GM19372 (cell line): Measurements from ENCODE around the gene EEF1A2.

Source experiments
- ATAC-seq: cut with Tn5 transposase; IDR thresholded peaks from one replicate; pipeline ENCODE4 v1.9.1; 2021; ENCODE audit warnings: mild to moderate bottlenecking, low read depth, moderate library complexity; ENCODE audit not compliant: unreplicated experiment

Gene EEF1A2

DNA sequence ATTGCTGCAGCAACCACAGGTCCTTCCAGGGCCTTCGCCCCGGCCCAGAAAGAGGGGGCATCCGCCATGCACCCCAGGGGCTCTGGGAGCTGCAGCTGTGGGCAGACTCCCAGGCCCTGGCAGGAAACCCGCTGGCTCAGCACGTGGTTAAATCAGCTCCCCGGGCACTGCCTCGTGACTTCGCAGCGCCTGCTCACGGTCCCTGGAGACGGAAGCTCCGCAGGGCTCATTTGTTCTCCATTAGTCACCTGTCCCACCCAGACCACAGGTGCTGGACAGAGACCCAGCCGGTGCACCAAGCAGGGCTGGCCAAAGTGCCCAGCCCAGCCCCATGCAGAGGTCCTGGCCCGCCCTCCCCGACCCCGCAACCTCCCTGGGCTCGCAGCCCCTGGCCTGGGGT, 41.1 kb downstream of the EEF1A2 start:
- no peak for ATAC-seq

DNA sequence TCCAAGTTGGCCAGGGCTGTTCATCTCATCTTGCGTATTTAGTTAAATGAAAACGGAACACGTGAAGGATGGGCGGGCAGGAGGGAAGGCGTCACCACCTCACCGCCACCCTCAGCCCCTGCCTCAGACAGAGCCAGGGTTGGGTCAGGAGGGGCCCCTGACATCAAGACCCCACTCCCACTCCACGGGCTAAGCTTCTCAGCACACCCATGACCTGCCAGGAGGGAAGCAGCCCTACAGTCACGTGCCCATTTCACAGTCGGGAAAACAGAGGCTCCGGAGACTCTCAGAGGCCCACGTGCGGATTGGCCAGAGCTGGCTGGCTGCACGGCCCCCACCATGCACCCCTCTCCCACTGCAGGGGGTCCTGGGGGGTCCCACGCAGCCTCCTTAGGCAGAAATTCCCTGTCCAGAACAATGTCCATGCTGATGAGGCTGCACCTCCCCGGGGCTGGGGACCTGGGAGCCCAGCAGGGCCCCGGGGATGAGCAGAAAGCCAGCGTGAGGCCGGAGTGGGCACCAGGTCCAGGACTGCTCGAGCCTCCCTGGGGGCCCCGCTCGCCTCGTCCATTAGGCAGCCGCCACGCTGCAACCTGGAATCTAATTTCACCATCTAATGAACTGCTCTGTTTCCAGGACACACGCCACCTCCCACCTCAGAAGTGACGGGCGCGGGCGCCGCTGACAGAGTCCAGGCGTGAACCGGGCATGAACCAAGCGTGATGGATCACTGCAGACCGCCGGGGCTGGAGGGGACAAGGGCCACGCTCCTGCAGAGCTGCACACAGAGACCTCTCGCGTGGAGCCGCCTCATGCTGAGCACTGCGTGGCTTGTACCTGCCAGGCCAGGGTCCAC, 42.2 kb downstream of the EEF1A2 start:
- ATAC-seq = no peak

DNA sequence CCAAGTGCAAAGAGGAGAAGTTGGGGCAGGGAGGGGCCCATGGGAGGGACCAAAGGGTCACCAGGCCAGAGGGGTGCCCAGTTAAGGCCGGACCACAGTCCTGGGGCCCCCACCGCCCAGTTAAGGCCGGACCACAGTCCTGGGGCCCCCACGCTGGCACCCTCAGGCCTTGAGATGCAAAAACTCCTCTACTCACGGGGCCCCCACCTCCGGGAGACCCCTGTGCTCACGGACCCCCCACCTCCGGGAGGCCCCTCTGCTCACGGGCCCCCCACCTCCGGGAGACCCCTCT, 43.4 kb downstream of the EEF1A2 start:
- ATAC-seq = no peak

DNA sequence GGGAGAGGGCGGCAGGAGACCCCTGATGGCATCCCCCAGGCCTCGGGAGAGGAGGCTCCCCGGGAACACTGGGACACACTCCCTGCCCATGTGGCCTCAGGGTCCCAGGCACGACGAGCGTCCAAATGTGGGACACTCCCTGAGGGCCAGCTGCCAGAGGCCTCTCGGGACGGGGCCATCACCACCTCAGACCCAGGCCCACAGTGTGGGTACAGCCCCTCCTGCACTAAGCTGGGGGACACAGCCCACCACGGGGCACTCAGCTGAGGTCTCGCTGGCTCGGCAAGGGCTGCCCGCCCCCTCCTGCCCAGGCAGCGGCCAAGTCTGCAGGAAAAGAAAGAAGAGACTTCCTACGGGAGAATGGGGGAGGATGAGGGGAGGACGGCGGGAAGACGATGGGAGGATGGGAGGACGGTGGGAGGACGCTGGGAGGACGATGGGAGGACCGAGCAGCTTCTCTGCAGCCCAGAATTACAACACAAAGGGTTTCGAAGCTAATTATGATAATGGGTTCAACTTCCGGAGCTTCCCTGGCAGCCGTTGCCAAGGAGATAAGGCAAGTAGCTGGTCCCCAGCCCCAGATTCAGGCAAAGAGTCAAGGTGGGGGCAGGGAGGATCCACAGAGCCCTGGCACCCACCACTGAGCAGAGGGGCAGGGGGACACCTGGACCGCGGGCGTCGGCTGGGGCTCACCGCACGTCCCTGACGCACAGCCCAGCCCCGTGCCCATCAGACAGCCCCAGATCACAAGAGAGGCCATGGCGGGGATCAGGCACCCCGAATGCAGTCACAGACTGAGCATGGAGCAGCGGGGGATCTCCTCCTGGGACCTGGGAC, 43.9 kb downstream of the EEF1A2 start:
- no peak for ATAC-seq

DNA sequence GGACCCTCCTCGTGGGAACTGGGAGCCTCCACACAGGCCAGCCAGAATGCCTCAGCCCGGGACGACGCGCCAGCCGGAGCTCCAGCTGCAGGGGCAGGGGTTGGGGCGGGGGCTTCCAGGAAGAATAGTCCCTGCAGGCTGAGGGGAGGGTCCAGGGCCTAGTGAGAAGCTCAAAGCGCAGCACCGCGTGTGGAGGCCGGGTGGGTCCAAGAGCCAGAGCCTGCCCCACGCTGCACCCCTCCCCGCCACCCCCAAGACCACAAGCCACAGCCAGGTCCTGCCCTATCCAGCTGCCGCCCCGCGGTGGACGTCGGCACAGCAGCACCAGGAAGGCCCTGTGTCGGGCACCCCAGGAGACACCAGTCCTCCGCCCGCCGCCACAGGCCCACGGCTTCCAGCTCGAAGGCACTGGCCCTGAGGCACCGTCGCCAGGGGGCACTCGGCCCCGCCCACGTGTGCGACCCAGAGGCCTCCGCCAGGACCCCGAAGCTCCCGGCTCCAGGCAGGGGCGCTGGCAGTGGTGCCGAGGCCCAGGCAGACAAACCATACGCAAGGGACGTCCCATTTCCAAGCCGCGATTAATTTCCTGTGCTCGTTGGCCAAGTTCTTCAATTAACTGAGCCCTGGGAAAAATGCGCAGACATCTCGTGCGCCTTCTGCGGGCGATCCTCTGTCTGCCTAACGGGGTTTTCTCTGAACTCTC, 45.9 kb downstream of the EEF1A2 start:
- no peak for ATAC-seq

DNA sequence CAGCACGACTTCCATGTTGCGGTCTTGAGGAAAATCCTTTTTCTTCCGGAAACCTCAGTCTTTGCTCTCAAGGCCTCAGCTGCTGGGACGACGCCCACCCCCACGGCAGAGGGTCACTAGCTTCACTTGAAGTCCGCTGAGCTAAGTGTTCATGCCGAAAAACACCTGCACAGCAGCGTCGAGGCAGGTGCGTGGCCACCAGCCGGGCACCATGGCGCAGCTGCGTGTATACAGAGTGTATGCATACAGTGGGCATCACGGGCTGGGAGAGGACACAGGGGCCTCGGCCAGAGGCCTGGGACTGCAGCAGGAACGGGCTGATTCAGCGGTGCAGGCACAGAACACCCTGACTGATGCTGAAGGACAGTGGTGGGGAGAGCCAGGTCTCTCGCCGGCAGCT, 46.5 kb downstream of the EEF1A2 start:
- ATAC-seq = no peak

- no peak for ATAC-seq
Observed at GRCh38 chr20:63451821-63452220, 47.1 kb downstream of the EEF1A2 start.

GRCh38 chr20:63449796-63450730, 48.8 kb downstream of the EEF1A2 start:
- ATAC-seq = no peak

GRCh38 chr20:63449025-63449424, 49.9 kb downstream of the EEF1A2 start:
- ATAC-seq = no peak

- ATAC-seq = no peak
Observed at GRCh38 chr20:63448031-63448430, 50.9 kb downstream of the EEF1A2 start.

DNA sequence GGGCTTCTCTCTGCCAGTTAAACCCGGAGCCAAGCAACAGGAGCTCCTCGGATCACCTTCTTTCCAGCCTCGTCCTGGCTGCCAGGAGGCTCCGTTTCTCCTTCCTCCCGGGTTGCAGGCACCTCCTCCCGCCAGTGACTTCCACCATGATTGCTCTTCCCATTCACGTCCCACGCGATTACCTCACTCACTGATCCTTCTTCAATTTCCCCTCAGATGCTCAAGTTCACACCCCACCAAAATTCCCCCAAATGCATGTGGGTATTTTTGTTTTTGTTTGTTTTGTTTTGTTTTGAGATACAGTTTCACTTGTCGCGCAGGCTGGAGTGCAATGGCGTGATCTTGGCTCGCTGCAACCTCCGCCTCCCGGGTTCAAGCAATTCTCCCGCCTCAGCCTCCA, 51.6 kb downstream of the EEF1A2 start:
- ATAC-seq = no peak

DNA sequence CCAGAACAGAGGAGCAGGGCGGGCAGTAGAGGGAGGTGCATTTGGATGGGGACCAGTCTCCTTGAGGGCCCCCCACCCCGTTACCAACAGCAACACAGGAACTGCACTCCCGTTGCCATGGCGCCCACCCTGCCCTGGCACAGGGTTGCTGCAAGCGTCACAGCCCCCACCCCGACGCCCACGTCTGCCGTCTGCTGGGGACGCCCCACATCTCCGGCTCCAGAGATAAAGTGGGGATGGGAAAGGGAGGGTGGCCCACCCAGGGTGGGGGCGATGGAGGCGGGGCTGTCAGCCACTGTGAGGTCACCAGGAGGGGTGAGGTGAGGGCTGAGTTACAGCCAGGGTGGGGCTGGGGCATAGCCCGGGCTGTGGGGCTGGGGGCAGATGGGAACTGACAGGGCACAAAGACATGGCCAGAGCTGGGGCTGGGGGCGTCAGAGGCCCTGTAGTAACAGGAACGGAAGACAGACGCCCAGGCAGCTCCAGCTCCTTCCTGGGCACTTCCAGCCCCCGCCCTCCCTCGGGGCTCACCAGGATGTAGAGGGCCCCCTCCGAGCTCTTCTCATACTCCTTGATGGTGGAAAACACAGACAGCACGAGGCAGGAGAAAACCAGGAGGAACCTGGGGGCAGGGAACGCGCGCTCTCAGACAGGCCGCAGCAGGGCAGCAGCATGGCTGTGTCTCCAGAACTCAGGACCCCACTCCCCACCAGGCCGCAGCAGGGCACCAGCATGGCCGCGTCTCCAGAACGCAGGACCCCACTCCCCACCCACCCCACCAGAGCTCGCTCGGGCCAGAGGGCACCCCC, 52.5 kb downstream of the EEF1A2 start:
- no peak for ATAC-seq

GRCh38 chr20:63445075-63445734, 53.7 kb downstream of the EEF1A2 start:
- ATAC-seq = no peak

- no peak for ATAC-seq
Observed at GRCh38 chr20:63444548-63444947, 54.3 kb downstream of the EEF1A2 start.

- no peak for ATAC-seq
Observed at GRCh38 chr20:63443606-63444395, 55.1 kb downstream of the EEF1A2 start.

DNA sequence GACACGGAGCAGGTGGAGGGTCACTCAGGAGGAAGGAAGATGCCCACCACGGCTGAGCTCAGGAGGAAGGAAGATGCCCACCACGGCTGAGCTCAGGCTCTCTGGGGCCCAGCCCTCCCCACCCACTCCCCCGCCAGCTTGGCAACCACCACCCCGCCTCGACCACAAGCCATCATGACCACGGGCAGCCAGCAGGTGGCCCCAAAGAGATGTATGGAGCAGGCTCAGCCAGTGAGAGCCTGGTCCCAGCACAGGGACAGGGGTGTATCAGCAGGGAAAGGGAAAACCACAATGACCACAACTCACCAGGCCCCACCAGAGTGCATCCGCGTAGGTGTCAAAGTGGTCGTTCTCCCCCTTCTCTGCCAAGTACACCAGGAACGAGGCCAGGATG, 56.8 kb downstream of the EEF1A2 start:
- no peak for ATAC-seq

DNA sequence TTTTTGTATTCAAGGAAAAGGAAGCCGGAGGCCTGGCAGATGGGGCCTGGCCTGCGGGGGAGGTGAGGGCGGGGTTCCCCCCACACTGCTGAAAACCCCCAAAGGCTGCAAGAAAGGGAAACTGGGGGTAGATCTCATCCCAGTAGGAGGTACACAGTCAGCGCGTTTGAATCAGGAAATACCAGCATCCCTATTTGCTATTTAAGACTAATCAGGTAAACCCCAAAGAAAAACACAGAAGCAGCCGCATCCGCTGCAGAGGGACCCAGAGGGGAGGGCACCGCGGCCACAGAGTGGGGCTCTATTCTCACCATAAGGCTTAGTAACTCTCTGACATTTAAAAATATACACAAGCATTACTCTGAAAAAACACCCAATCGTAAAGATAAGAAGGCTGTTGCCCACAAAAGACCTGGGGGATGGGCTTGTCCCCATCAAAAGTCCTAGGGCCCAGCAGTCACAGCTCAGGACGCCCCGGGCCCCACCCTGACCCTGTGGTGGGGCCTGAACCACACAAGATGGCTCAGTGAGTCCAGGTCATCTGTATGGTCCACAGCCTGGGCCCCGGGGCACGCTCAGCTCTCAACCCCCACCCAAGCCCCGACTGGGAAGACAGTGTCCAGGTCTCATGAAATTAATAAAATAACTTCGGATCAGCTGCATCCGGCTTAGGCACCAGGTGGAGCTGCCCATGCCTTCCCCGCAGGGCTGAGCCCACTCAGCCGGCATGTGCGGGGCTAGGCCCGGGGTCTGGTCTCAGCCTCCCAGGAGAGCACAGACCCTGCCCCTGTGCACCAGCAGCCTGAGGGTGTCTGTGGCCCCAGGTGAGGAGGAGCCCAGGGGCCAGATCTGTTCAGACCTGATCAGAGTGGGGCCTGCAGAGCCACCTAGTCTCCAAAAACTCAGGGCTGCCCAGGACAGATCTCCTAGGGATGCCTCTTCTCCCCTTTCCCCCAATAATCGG, 57.5 kb downstream of the EEF1A2 start:
- no peak for ATAC-seq
